Esophagus muscularis mucosa (tissue), 3 donors: Measurements from ENCODE around the gene PANX2.

Experiments used
- CTCF ChIP-seq, 3 experiments: fragments of 200-600 bp in 2 of 3; fragments of 450-650 bp in 1 of 3; sonication (generic) in 2 of 3; IDR thresholded peaks; one replicate each; pipeline ENCODE4 v1.5.1; 2017 to 2019; ENCODE audit warnings: antibody characterized with exemption in 3 of 3, mild to moderate bottlenecking in 2 of 3, moderate library complexity in 1 of 3
- POLR2A ChIP-seq: fragments of 450-650 bp; IDR thresholded peaks from one replicate; pipeline ENCODE4 v1.6.1; 2017; ENCODE audit warnings: antibody characterized with exemption, moderate library complexity, mild to moderate bottlenecking, low read depth

GRCh38 chr22:50148991-50149721 lies 21.4 kb upstream of the PANX2 start:
- TF ChIP-seq POLR2A (no peak), CTCF (IDR thresholded peaks at IDR 0.05) (peak; percentile 49 to 61 (median 50))
